ENCODE results near the gene TTC33.

TTC33 gene

GRCh38 chr5:40521108-40521785 is 234.5 kb downstream of the TTC33 start:
- no peak overlapping the region for H3K9ac ChIP-seq (ENCODE audit: low read length)
- H3K27me3 ChIP-seq (ENCODE audit: low read length), result no peaks in the 10 kb centered on the region
- H3K36me3 ChIP-seq (ENCODE audit: low read length), result no peaks in the 10 kb centered on the region
- H3K9me3 ChIP-seq (ENCODE audit: insufficient read depth, low read length), result no peaks in the 10 kb centered on the region
- no peak overlapping the region for H3K27ac ChIP-seq (ENCODE audit: low read depth, low read length)
- H3K4me2 ChIP-seq (ENCODE audit: low read depth, low read length, poor library complexity, severe bottlenecking), result no peak overlapping the region
- H3K4me3 ChIP-seq (ENCODE audit: insufficient read depth, low read length, poor library complexity, severe bottlenecking), result no peak overlapping the region
- H2AFZ ChIP-seq (ENCODE audit: low read depth, low read length, severe bottlenecking), result no peak overlapping the region
- H3K9me2 ChIP-seq (replicated peaks; ENCODE audit: insufficient read depth, low read length), result no peaks in the 10 kb centered on the region
- no peaks in the 10 kb centered on the region for H3K79me2 ChIP-seq (ENCODE audit: insufficient read depth, low read length)
- no peaks in the 10 kb centered on the region for H4K20me1 ChIP-seq (ENCODE audit: low read depth, low read length)
- H3F3A ChIP-seq (ENCODE audit: insufficient read depth), result no peaks in the 10 kb centered on the region
- TF ChIP-seq CTCF (IDR thresholded peaks at IDR 0.05; ENCODE audit: insufficient read depth, low read length, poor library complexity, severe bottlenecking) (no peak), EZH2phosphoT487 (conservative IDR thresholded peaks at IDR 0.05; ENCODE audit: low read length) (no peak)

GRCh38 chr5:40518485-40518917 is 237.3 kb downstream of the TTC33 start:
- no peaks in the 10 kb centered on the region for H4K20me1 ChIP-seq (ENCODE audit: low read depth, low read length)
- no peak for TF ChIP-seq CTCF (IDR thresholded peaks at IDR 0.05; ENCODE audit: insufficient read depth, low read length, poor library complexity, severe bottlenecking)
- TF ChIP-seq EZH2phosphoT487 (conservative IDR thresholded peaks at IDR 0.05; ENCODE audit: low read length), result no peak
- no peak overlapping the region for H2AFZ ChIP-seq (ENCODE audit: low read depth, low read length, severe bottlenecking)
- no peaks in the 10 kb centered on the region for H3K27me3 ChIP-seq (ENCODE audit: low read length)
- H3K9me2 ChIP-seq (replicated peaks; ENCODE audit: insufficient read depth, low read length), result no peaks in the 10 kb centered on the region
- H3F3A ChIP-seq (ENCODE audit: insufficient read depth), result no peaks in the 10 kb centered on the region
- no peak overlapping the region for H3K4me2 ChIP-seq (ENCODE audit: low read depth, low read length, poor library complexity, severe bottlenecking)
- H3K79me2 ChIP-seq (ENCODE audit: insufficient read depth, low read length), result no peaks in the 10 kb centered on the region
- no peak overlapping the region for H3K4me3 ChIP-seq (ENCODE audit: insufficient read depth, low read length, poor library complexity, severe bottlenecking)
- no peaks in the 10 kb centered on the region for H3K36me3 ChIP-seq (ENCODE audit: low read length)
- no peak overlapping the region for H3K9ac ChIP-seq (ENCODE audit: low read length)
- no peaks in the 10 kb centered on the region for H3K9me3 ChIP-seq (ENCODE audit: insufficient read depth, low read length)
- no peak overlapping the region for H3K27ac ChIP-seq (ENCODE audit: low read depth, low read length)

GRCh38 chr5:40515476-40515875 is 240.3 kb downstream of the TTC33 start:
- H3K9ac ChIP-seq (ENCODE audit: low read length), result no peak overlapping the region
- H3K79me2 ChIP-seq (ENCODE audit: insufficient read depth, low read length), result no peaks in the 10 kb centered on the region
- no peaks in the 10 kb centered on the region for H3K27me3 ChIP-seq (ENCODE audit: low read length)
- no peak overlapping the region for H3K27ac ChIP-seq (ENCODE audit: low read depth, low read length)
- no peak overlapping the region for H2AFZ ChIP-seq (ENCODE audit: low read depth, low read length, severe bottlenecking)
- no peaks in the 10 kb centered on the region for H3K9me3 ChIP-seq (ENCODE audit: insufficient read depth, low read length)
- no peak for TF ChIP-seq EZH2phosphoT487 (conservative IDR thresholded peaks at IDR 0.05; ENCODE audit: low read length)
- no peak for TF ChIP-seq CTCF (IDR thresholded peaks at IDR 0.05; ENCODE audit: insufficient read depth, low read length, poor library complexity, severe bottlenecking)
- no peaks in the 10 kb centered on the region for H3F3A ChIP-seq (ENCODE audit: insufficient read depth)
- H3K9me2 ChIP-seq (replicated peaks; ENCODE audit: insufficient read depth, low read length), result no peaks in the 10 kb centered on the region
- H3K4me3 ChIP-seq (ENCODE audit: insufficient read depth, low read length, poor library complexity, severe bottlenecking), result no peak overlapping the region
- H3K36me3 ChIP-seq (ENCODE audit: low read length), result no peaks in the 10 kb centered on the region
- no peak overlapping the region for H3K4me2 ChIP-seq (ENCODE audit: low read depth, low read length, poor library complexity, severe bottlenecking)
- H4K20me1 ChIP-seq (ENCODE audit: low read depth, low read length), result no peaks in the 10 kb centered on the region

Data from SU-DHL-6 (cell line).